ENCODE measurements around the gene TBC1D16. TPM values are rescaled to one million over a fixed set of nuclear protein-coding genes. Genes with fewer than 3 reads are reported as not detected.
"Not testable (repeated sequence)": the region's sequence is repeated elsewhere in the genome, so short reads cannot be mapped to it uniquely, and the experiment has no call there.

TBC1D16 gene
- total and polyA plus RNA-seq, 2 experiments from 2014 or later: 9.2 to 22.4 TPM

GRCh38 chr17:80050706-80051105 lies 15.0 kb upstream of the TBC1D16 start:
- 96% methylated on average over 15 to 16 of the region's 16 CpGs for WGBS, 2 experiments (ENCODE audit: low coverage in 1 of 2, low lambda C conversion rate in 2 of 2, missing lambda C conversion rate in 2 of 2)
- no peaks in the 10 kb centered on the region for H3F3A ChIP-seq (ENCODE audit: insufficient read depth)
- in situ Hi-C loops (cut with MboI): no loop called here
- H3K27me3 ChIP-seq (replicated peaks; ENCODE audit: insufficient read depth): no peaks in the 10 kb centered on the region
- H3K9ac ChIP-seq: no peak overlapping the region
- H4K20me1 ChIP-seq (ENCODE audit: insufficient read depth): no peaks in the 10 kb centered on the region
- no peak overlapping the region for H3K27ac ChIP-seq
- no peaks in the 10 kb centered on the region for H3K79me2 ChIP-seq (ENCODE audit: insufficient read depth)
- no peak for TF ChIP-seq EZH2phosphoT487 (IDR thresholded peaks at IDR 0.05; ENCODE audit: insufficient read depth, low read depth)
- TF ChIP-seq EZH2 (IDR thresholded peaks at IDR 0.05; ENCODE audit: insufficient read depth, poor library complexity, severe bottlenecking): no peak
- no peaks in the 10 kb centered on the region for H3K9me3 ChIP-seq (ENCODE audit: low read depth)
- no peaks in the 10 kb centered on the region for H3K9me2 ChIP-seq (ENCODE audit: insufficient read depth)
- H3K36me3 ChIP-seq (ENCODE audit: low read depth): no peaks in the 10 kb centered on the region
- no peak overlapping the region for H3K4me2 ChIP-seq (ENCODE audit: unreplicated experiment)
- H2AFZ ChIP-seq: no peak overlapping the region
- H3K4me1 ChIP-seq (ENCODE audit: insufficient read depth): no peaks in the 10 kb centered on the region
- no peak for DNase-seq
- H3K4me3 ChIP-seq: no peak overlapping the region

- H4K20me1 ChIP-seq (ENCODE audit: insufficient read depth): no peaks in the 10 kb centered on the region
- no peaks in the 10 kb centered on the region for H3K4me1 ChIP-seq (ENCODE audit: insufficient read depth)
- no peak for TF ChIP-seq EZH2 (IDR thresholded peaks at IDR 0.05; ENCODE audit: insufficient read depth, poor library complexity, severe bottlenecking)
- TF ChIP-seq EZH2phosphoT487 (IDR thresholded peaks at IDR 0.05; ENCODE audit: insufficient read depth, low read depth): no peak
- no peaks in the 10 kb centered on the region for H3K9me3 ChIP-seq (ENCODE audit: low read depth)
- no peak overlapping the region for H3K27ac ChIP-seq
- no peak for DNase-seq
- no peaks in the 10 kb centered on the region for H3K9me2 ChIP-seq (ENCODE audit: insufficient read depth)
- no peak overlapping the region for H3K9ac ChIP-seq
- no peaks in the 10 kb centered on the region for H3K27me3 ChIP-seq (replicated peaks; ENCODE audit: insufficient read depth)
- no peak overlapping the region for H3K4me3 ChIP-seq
- 91 to 93% methylated on average over 21 of the region's 21 CpGs for WGBS, 2 experiments (ENCODE audit: low coverage in 1 of 2, low lambda C conversion rate in 2 of 2, missing lambda C conversion rate in 2 of 2)
- no peak overlapping the region for H2AFZ ChIP-seq
- no peaks in the 10 kb centered on the region for H3F3A ChIP-seq (ENCODE audit: insufficient read depth)
- in situ Hi-C loops (cut with MboI): no loop called here
- no peak overlapping the region for H3K4me2 ChIP-seq (ENCODE audit: unreplicated experiment)
- H3K36me3 ChIP-seq (ENCODE audit: low read depth): no peaks in the 10 kb centered on the region
- H3K79me2 ChIP-seq (ENCODE audit: insufficient read depth): no peaks in the 10 kb centered on the region
Observed at GRCh38 chr17:80049986-80050385, 14.3 kb upstream of the TBC1D16 start.

GRCh38 chr17:80047176-80047575 lies 11.5 kb upstream of the TBC1D16 start:
- TF ChIP-seq EZH2phosphoT487 (IDR thresholded peaks at IDR 0.05; ENCODE audit: insufficient read depth, low read depth) (no peak), EZH2 (IDR thresholded peaks at IDR 0.05; ENCODE audit: insufficient read depth, poor library complexity, severe bottlenecking) (no peak)
- Histone ChIP-seq H3F3A (ENCODE audit: insufficient read depth) (no peaks in the 10 kb centered on the region), H3K4me1 (ENCODE audit: insufficient read depth) (no peaks in the 10 kb centered on the region), H2AFZ (no peak overlapping the region), H3K27ac (no peak overlapping the region), H3K79me2 (ENCODE audit: insufficient read depth) (no peaks in the 10 kb centered on the region), H3K27me3 (replicated peaks; ENCODE audit: insufficient read depth) (no peaks in the 10 kb centered on the region), H3K36me3 (ENCODE audit: low read depth) (no peaks in the 10 kb centered on the region), H3K9ac (no peak overlapping the region), H3K4me2 (ENCODE audit: unreplicated experiment) (no peak overlapping the region), H4K20me1 (ENCODE audit: insufficient read depth) (no peaks in the 10 kb centered on the region), H3K4me3 (no peak overlapping the region), H3K9me3 (ENCODE audit: low read depth) (no peaks in the 10 kb centered on the region), H3K9me2 (ENCODE audit: insufficient read depth) (no peaks in the 10 kb centered on the region)
- no peak for DNase-seq
- in situ Hi-C loops (cut with MboI): no loop called here
- WGBS, 2 experiments (ENCODE audit: low coverage in 1 of 2, low lambda C conversion rate in 2 of 2, missing lambda C conversion rate in 2 of 2): 92 to 94% methylated on average over 11 of the region's 11 CpGs

GRCh38 chr17:80046709-80047108 lies 11.0 kb upstream of the TBC1D16 start:
- H3F3A ChIP-seq (ENCODE audit: insufficient read depth); H3K27me3 ChIP-seq (replicated peaks; ENCODE audit: insufficient read depth); H3K4me1 ChIP-seq (ENCODE audit: insufficient read depth); H3K4me3 ChIP-seq; H4K20me1 ChIP-seq (ENCODE audit: insufficient read depth); H3K36me3 ChIP-seq (ENCODE audit: low read depth); H3K9ac ChIP-seq; H3K27ac ChIP-seq; H3K9me2 ChIP-seq (ENCODE audit: insufficient read depth); H3K79me2 ChIP-seq (ENCODE audit: insufficient read depth); H3K4me2 ChIP-seq (ENCODE audit: unreplicated experiment); in situ Hi-C loops (cut with MboI); DNase-seq; H2AFZ ChIP-seq; H3K9me3 ChIP-seq (ENCODE audit: low read depth): not testable (repeated sequence)
- WGBS, 2 experiments (ENCODE audit: low coverage in 1 of 2, low lambda C conversion rate in 2 of 2, missing lambda C conversion rate in 2 of 2): 92 to 94% methylated on average over 10 of the region's 10 CpGs

GRCh38 chr17:80045703-80046102 lies 10.0 kb upstream of the TBC1D16 start:
- H3F3A ChIP-seq (ENCODE audit: insufficient read depth): no peaks in the 10 kb centered on the region
- in situ Hi-C loops (cut with MboI): no loop called here
- DNase-seq: no peak

More at GRCh38 chr17:80045703-80046102, 10.0 kb upstream of the TBC1D16 start:
- no peaks in the 10 kb centered on the region for H3K9me2 ChIP-seq (ENCODE audit: insufficient read depth)
- no peaks in the 10 kb centered on the region for H3K36me3 ChIP-seq (ENCODE audit: low read depth)
- H3K79me2 ChIP-seq (ENCODE audit: insufficient read depth): no peaks in the 10 kb centered on the region
- H3K9me3 ChIP-seq (ENCODE audit: low read depth): no peaks in the 10 kb centered on the region
- H4K20me1 ChIP-seq (ENCODE audit: insufficient read depth): no peaks in the 10 kb centered on the region
- H3K27ac ChIP-seq: no peak overlapping the region
- H3K27me3 ChIP-seq (replicated peaks; ENCODE audit: insufficient read depth): no peaks in the 10 kb centered on the region
- no peak overlapping the region for H3K4me2 ChIP-seq (ENCODE audit: unreplicated experiment)
- H3K9ac ChIP-seq: no peak overlapping the region
- no peak overlapping the region for H2AFZ ChIP-seq
- no peak for TF ChIP-seq EZH2phosphoT487 (IDR thresholded peaks at IDR 0.05; ENCODE audit: insufficient read depth, low read depth)
- no peak for TF ChIP-seq EZH2 (IDR thresholded peaks at IDR 0.05; ENCODE audit: insufficient read depth, poor library complexity, severe bottlenecking)
- WGBS, 2 experiments (ENCODE audit: low coverage in 1 of 2, low lambda C conversion rate in 2 of 2, missing lambda C conversion rate in 2 of 2): 65 to 67% methylated on average over 4 of the region's 4 CpGs
- H3K4me3 ChIP-seq: no peak overlapping the region
- H3K4me1 ChIP-seq (ENCODE audit: insufficient read depth): no peaks in the 10 kb centered on the region

Measured in GM23248 (cell line).